Neural progenitor cell (in vitro differentiated cells): Measurements from ENCODE around the gene PLEKHG4B. TPM values are rescaled to one million over a fixed set of nuclear protein-coding genes. Genes with fewer than 3 reads are reported as not detected.

ENCODE experiments used
- DNase-seq: peaks from one replicate; pipeline ENCODE4 v3.0.0-alpha.2; 2016; ENCODE audit warnings: low spot score
- H2AFZ ChIP-seq: fragments of 200-600 bp; sonication (generic); replicated peaks from 2 replicates; pipeline ENCODE4 v1.6.1; 2016; ENCODE audit warnings: antibody characterized with exemption
- H3F3A ChIP-seq: fragments of 200-600 bp; sonication (generic); 2 replicates; pipeline ENCODE4 v1.6.1; 2016; ENCODE audit warnings: antibody characterized with exemption, low read depth
- H3K27ac ChIP-seq: fragments of 200-600 bp; sonication (generic); 2 replicates; pipeline ENCODE4 v1.5.1; 2016; ENCODE audit warnings: mild to moderate bottlenecking
- H3K27me3 ChIP-seq: fragments of 200-600 bp; sonication (generic); 2 replicates; pipeline ENCODE4 v1.6.1; 2016; ENCODE audit warnings: mild to moderate bottlenecking, moderate library complexity
- H3K36me3 ChIP-seq: fragments of 200-600 bp; sonication (generic); 2 replicates; pipeline ENCODE4 v1.5.1; 2016
- H3K4me1 ChIP-seq: fragments of 200-600 bp; sonication (generic); 2 replicates; pipeline ENCODE4 v1.6.1; 2016; ENCODE audit warnings: mixed run types
- H3K4me2 ChIP-seq: fragments of 200-600 bp; sonication (generic); 2 replicates; pipeline ENCODE4 v1.6.1; 2016
- H3K4me3 ChIP-seq: fragments of 200-600 bp; sonication (generic); 2 replicates; pipeline ENCODE4 v1.5.1; 2016
- H3K79me2 ChIP-seq: fragments of 200-600 bp; sonication (generic); 2 replicates; pipeline ENCODE4 v1.6.1; 2016; ENCODE audit warnings: low read depth
- H3K9ac ChIP-seq: fragments of 200-600 bp; sonication (generic); 2 replicates; pipeline ENCODE4 v1.6.1; 2016
- H3K9me3 ChIP-seq: fragments of 200-600 bp; sonication (generic); 2 replicates; pipeline ENCODE4 v1.5.1; 2016; ENCODE audit warnings: low read depth
- H4K20me1 ChIP-seq: fragments of 200-600 bp; sonication (generic); 2 replicates; pipeline ENCODE4 v1.6.1; 2016; ENCODE audit warnings: low read depth
- H3K27ac Mint-ChIP-seq: 3 replicates; pipeline ENCODE4 v1.8.0; 2021; ENCODE audit warnings: mixed read lengths
- H3K27me3 Mint-ChIP-seq: 2 replicates; pipeline ENCODE4 v1.8.0; 2022; ENCODE audit warnings: low read depth, mild to moderate bottlenecking, inconsistent platforms, moderate library complexity, mixed read lengths; ENCODE audit not compliant: insufficient read depth
- H3K36me3 Mint-ChIP-seq: 3 replicates; pipeline ENCODE4 v1.8.0; 2021; ENCODE audit warnings: mixed read lengths
- H3K4me1 Mint-ChIP-seq: 3 replicates; pipeline ENCODE4 v1.8.0; 2021; ENCODE audit warnings: mixed read lengths
- H3K4me3 Mint-ChIP-seq: 3 replicates; pipeline ENCODE4 v1.8.0; 2021; ENCODE audit warnings: mild to moderate bottlenecking, moderate library complexity, mixed read lengths
- H3K9me3 Mint-ChIP-seq: 3 replicates; pipeline ENCODE4 v1.8.0; 2020; ENCODE audit warnings: mixed read lengths
- EZH2 ChIP-seq: fragments of 200-600 bp; sonication (generic); IDR thresholded peaks from 2 replicates; pipeline ENCODE4 v1.6.1; 2017; ENCODE audit warnings: antibody characterized with exemption, mild to moderate bottlenecking, moderate library complexity
- EZH2phosphoT487 ChIP-seq: fragments of 200-600 bp; sonication (generic); IDR thresholded peaks from 2 replicates; pipeline ENCODE4 v1.6.1; 2017; ENCODE audit warnings: antibody characterized with exemption
- total RNA-seq: library from RNA; depleted of rRNA; stranded (reverse); fragments of >200 nt; gene quantifications from 2 replicates; pipeline ENCODE4 v1.2.3, GENCODE V29; 2015; ENCODE audit warnings: low replicate concordance
- TF ChIP-seq, protein P1 (sequence below): fragments of 200-600 bp; sonication (generic); IDR thresholded peaks from 2 replicates; pipeline ENCODE4 v1.5.1; 2017; ENCODE audit warnings: antibody characterized with exemption, mild to moderate bottlenecking

Gene PLEKHG4B
- total RNA-seq, 1 donor from 2014 or later = 28.8 TPM

GRCh38 chr5:204001-204400 lies 112.0 kb downstream of the PLEKHG4B start:
- peaks cover 33% of the 10 kb centered on the region for H3K4me1 Mint-ChIP-seq
- peaks cover 19% of the 10 kb centered on the region for H3K4me1 ChIP-seq
- peaks cover 11% of the 10 kb centered on the region for H3K27me3 Mint-ChIP-seq
- H3K4me3 Mint-ChIP-seq = no peak overlapping the region
- no peaks in the 10 kb centered on the region for H3K9me3 ChIP-seq
- TF ChIP-seq, protein P1, sequence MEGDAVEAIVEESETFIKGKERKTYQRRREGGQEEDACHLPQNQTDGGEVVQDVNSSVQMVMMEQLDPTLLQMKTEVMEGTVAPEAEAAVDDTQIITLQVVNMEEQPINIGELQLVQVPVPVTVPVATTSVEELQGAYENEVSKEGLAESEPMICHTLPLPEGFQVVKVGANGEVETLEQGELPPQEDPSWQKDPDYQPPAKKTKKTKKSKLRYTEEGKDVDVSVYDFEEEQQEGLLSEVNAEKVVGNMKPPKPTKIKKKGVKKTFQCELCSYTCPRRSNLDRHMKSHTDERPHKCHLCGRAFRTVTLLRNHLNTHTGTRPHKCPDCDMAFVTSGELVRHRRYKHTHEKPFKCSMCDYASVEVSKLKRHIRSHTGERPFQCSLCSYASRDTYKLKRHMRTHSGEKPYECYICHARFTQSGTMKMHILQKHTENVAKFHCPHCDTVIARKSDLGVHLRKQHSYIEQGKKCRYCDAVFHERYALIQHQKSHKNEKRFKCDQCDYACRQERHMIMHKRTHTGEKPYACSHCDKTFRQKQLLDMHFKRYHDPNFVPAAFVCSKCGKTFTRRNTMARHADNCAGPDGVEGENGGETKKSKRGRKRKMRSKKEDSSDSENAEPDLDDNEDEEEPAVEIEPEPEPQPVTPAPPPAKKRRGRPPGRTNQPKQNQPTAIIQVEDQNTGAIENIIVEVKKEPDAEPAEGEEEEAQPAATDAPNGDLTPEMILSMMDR = no peak
- no peaks in the 10 kb centered on the region for H3K27me3 ChIP-seq
- no peak overlapping the region for H3K4me2 ChIP-seq
- H3K9ac ChIP-seq = no peak overlapping the region
- H4K20me1 ChIP-seq = peaks cover 65% of the 10 kb centered on the region
- no peak overlapping the region for H3K27ac Mint-ChIP-seq
- H3K36me3 ChIP-seq = no peaks in the 10 kb centered on the region
- no peak for DNase-seq
- H3K36me3 Mint-ChIP-seq = peaks cover 25% of the 10 kb centered on the region
- no peak overlapping the region for H3K4me3 ChIP-seq
- H3F3A ChIP-seq = peaks cover 3% of the 10 kb centered on the region
- no peak overlapping the region for H2AFZ ChIP-seq
- no peak overlapping the region for H3K27ac ChIP-seq
- H3K79me2 ChIP-seq = peaks cover 42% of the 10 kb centered on the region
- no peaks in the 10 kb centered on the region for H3K9me3 Mint-ChIP-seq

DNA sequence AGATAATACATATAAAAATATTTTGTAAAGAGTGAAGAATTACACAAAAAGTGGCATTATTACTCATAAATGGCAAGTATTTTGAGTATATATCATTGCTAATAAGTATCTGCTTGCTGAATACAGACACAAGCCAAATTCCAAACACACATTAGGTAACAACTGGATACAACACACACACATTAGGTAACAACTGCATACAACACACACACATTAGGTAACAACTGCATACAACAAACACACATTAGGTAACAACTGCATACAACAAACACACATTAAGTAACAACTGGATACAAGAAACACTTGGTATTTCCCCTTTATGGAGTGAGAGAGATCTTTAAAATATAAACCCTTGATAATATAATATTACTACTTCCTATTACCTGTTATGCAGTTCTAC lies 112.5 kb downstream of the PLEKHG4B start:
- H3K27me3 ChIP-seq = no peaks in the 10 kb centered on the region
- H2AFZ ChIP-seq = no peak overlapping the region
- no peak for DNase-seq
- H3K4me1 Mint-ChIP-seq = peaks cover 33% of the 10 kb centered on the region
- TF ChIP-seq EZH2 (no peak), EZH2phosphoT487 (no peak)
- TF ChIP-seq, protein P1 = no peak
- H4K20me1 ChIP-seq = peaks cover 63% of the 10 kb centered on the region
- no peak overlapping the region for H3K27ac Mint-ChIP-seq
- H3K36me3 Mint-ChIP-seq = peaks cover 25% of the 10 kb centered on the region
- H3K4me1 ChIP-seq = peaks cover 19% of the 10 kb centered on the region
- no peak overlapping the region for H3K9ac ChIP-seq
- peaks cover 42% of the 10 kb centered on the region for H3K79me2 ChIP-seq
- peaks cover 3% of the 10 kb centered on the region for H3F3A ChIP-seq
- no peak overlapping the region for H3K27ac ChIP-seq
- H3K4me3 Mint-ChIP-seq = no peak overlapping the region
- no peak overlapping the region for H3K4me2 ChIP-seq
- peaks cover 11% of the 10 kb centered on the region for H3K27me3 Mint-ChIP-seq
- H3K9me3 ChIP-seq = no peaks in the 10 kb centered on the region
- H3K9me3 Mint-ChIP-seq = no peaks in the 10 kb centered on the region
- H3K36me3 ChIP-seq = no peaks in the 10 kb centered on the region
- H3K4me3 ChIP-seq = no peak overlapping the region

GRCh38 chr5:204966-205670 lies 113.2 kb downstream of the PLEKHG4B start:
- Histone ChIP-seq H3K9me3 (no peaks in the 10 kb centered on the region), H3K27ac (no peak overlapping the region), H3K79me2 (peaks cover 49% of the 10 kb centered on the region), H3K36me3 (no peaks in the 10 kb centered on the region), H3K27me3 (no peaks in the 10 kb centered on the region), H3K4me1 (peaks cover 15% of the 10 kb centered on the region), H4K20me1 (peaks cover 63% of the 10 kb centered on the region), H3K9ac (no peak overlapping the region), H2AFZ (no peak overlapping the region), H3K4me2 (no peak overlapping the region), H3K4me3 (no peak overlapping the region), H3F3A (peaks cover 3% of the 10 kb centered on the region)
- no peak for TF ChIP-seq EZH2phosphoT487
- TF ChIP-seq EZH2 = no peak
- TF ChIP-seq, protein P1 = no peak
- Mint-ChIP-seq H3K4me1 (peaks cover 37% of the 10 kb centered on the region), H3K4me3 (no peak overlapping the region), H3K36me3 (peaks cover 25% of the 10 kb centered on the region), H3K9me3 (no peaks in the 10 kb centered on the region), H3K27me3 (peaks cover 11% of the 10 kb centered on the region), H3K27ac (no peak overlapping the region)
- DNase-seq = no peak
